SK-N-SH treated with all-trans-retinoic acid at 6 μM for 48 hours (cell line): ENCODE data around the gene DOCK11.

Experiments
- ATAC-seq: fragments of 200-7000 bp; cut with Tn5 transposase; 3 replicates; pipeline ENCODE4 v1.9.1; 2020; ENCODE audit warnings: mild to moderate bottlenecking, moderate library complexity
- ARNTL ChIP-seq: fragments of 450-650 bp; formaldehyde crosslinking; IDR thresholded peaks from 2 replicates; pipeline ENCODE4 v1.5.0; 2020; ENCODE audit warnings: low read depth, mild to moderate bottlenecking, moderate library complexity, borderline replicate concordance
- BACH2 ChIP-seq: fragments of 250-450 bp; sonication (Bioruptor Pico); IDR thresholded peaks from 2 replicates; pipeline ENCODE4 v1.9.0; 2021; ENCODE audit warnings: mild to moderate bottlenecking, borderline replicate concordance
- CSDC2 ChIP-seq: fragments of 250-450 bp; sonication (Bioruptor Pico); IDR thresholded peaks from 2 replicates; pipeline ENCODE4 v1.5.0; 2020; ENCODE audit warnings: mild to moderate bottlenecking, moderate library complexity
- ISL1 ChIP-seq: fragments of 250-450 bp; sonication (Bioruptor Pico); IDR thresholded peaks from 2 replicates; pipeline ENCODE4 v2.1.2; 2022; ENCODE audit warnings: mild to moderate bottlenecking, moderate library complexity
- OSR1 ChIP-seq: fragments of 250-450 bp; sonication (Bioruptor Pico); IDR thresholded peaks from 2 replicates; pipeline ENCODE4 v1.8.0; 2022; ENCODE audit warnings: moderate library complexity, mild to moderate bottlenecking, inconsistent platforms
- PPARA ChIP-seq: fragments of 250-450 bp; sonication (Bioruptor Pico); IDR thresholded peaks from 2 replicates; pipeline ENCODE4 v1.5.0; 2020; ENCODE audit warnings: mild to moderate bottlenecking, borderline replicate concordance
- RARB ChIP-seq: fragments of 250-450 bp; sonication (Bioruptor Pico); IDR thresholded peaks from 2 replicates; pipeline ENCODE4 v1.8.0; 2021; ENCODE audit warnings: mild to moderate bottlenecking, moderate library complexity
- TCF4 ChIP-seq: fragments of 250-450 bp; sonication (Bioruptor Pico); IDR thresholded peaks from 2 replicates; pipeline ENCODE4 v1.8.0; 2021; ENCODE audit warnings: mild to moderate bottlenecking, moderate library complexity, borderline replicate concordance
- ZFP3 ChIP-seq: fragments of 250-450 bp; sonication (Bioruptor Pico); IDR thresholded peaks from 2 replicates; pipeline ENCODE4 v1.5.0; 2020; ENCODE audit warnings: mild to moderate bottlenecking, moderate library complexity
- ZFP30 ChIP-seq: fragments of 450-650 bp; formaldehyde crosslinking; IDR thresholded peaks from 2 replicates; pipeline ENCODE4 v1.5.0; 2022; ENCODE audit warnings: mild to moderate bottlenecking, moderate library complexity
- ZNF565 ChIP-seq: fragments of 450-650 bp; formaldehyde crosslinking; conservative IDR thresholded peaks from 2 replicates; pipeline ENCODE4 v1.5.0; 2020; ENCODE audit warnings: low read depth, mild to moderate bottlenecking, moderate library complexity
- ZNF70 ChIP-seq: fragments of 450-650 bp; formaldehyde crosslinking; IDR thresholded peaks from 2 replicates; pipeline ENCODE4 v1.5.0; 2020; ENCODE audit warnings: mild to moderate bottlenecking, moderate library complexity
- ZNF8 ChIP-seq: fragments of 450-650 bp; formaldehyde crosslinking; IDR thresholded peaks from 2 replicates; pipeline ENCODE4 v1.5.0; 2020; ENCODE audit warnings: mild to moderate bottlenecking, moderate library complexity
- TF ChIP-seq, protein P1 (sequence below): fragments of 250-450 bp; sonication (Bioruptor Pico); IDR thresholded peaks from 2 replicates; pipeline ENCODE4 v1.5.1; 2021; ENCODE audit warnings: mild to moderate bottlenecking, moderate library complexity
- TF ChIP-seq, protein P2 (sequence below): fragments of 250-450 bp; sonication (Bioruptor Pico); IDR thresholded peaks from 2 replicates; pipeline ENCODE4 v1.8.0; 2020; ENCODE audit warnings: mild to moderate bottlenecking, moderate library complexity, borderline replicate concordance
- TF ChIP-seq, protein P3 (sequence below): fragments of 250-450 bp; sonication (Bioruptor Pico); IDR thresholded peaks from 2 replicates; pipeline ENCODE4 v1.5.0; 2020; ENCODE audit warnings: mild to moderate bottlenecking, moderate library complexity
- TF ChIP-seq, protein P4 (sequence below): fragments of 250-450 bp; sonication (Bioruptor Pico); IDR thresholded peaks from 2 replicates; pipeline ENCODE4 v1.8.0; 2021; ENCODE audit warnings: low read depth, mild to moderate bottlenecking, moderate library complexity, borderline replicate concordance
- TF ChIP-seq, protein P5 (sequence below): fragments of 250-450 bp; sonication (Bioruptor Pico); IDR thresholded peaks from 2 replicates; pipeline ENCODE4 v1.5.1; 2020; ENCODE audit warnings: low read depth, mild to moderate bottlenecking, moderate library complexity

DOCK11 gene

DNA sequence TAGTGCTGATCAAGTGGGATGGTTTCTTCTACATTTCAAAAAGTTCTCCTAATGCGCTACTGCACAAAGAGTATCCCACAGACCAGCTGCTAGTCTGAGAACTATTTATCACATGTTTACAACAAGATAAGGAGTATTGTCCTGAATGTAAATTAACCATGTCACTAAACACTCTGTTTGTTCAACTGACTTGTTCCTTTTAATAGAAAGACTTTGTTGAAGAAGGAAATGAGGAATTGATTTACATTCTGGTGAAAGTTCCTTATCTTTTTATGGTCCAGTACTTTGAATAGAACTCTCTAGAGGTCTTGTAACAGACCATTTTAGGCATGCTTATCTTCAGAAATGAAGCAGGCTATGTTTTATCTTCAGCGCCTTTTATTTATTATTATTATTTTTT lies 164.5 kb downstream of the DOCK11 start:
- no peak for ATAC-seq
- TF ChIP-seq ZNF70, result no peak
- TF ChIP-seq ZNF8 (CRISPR knock-in tag), result no peak
- TF ChIP-seq, protein P1, sequence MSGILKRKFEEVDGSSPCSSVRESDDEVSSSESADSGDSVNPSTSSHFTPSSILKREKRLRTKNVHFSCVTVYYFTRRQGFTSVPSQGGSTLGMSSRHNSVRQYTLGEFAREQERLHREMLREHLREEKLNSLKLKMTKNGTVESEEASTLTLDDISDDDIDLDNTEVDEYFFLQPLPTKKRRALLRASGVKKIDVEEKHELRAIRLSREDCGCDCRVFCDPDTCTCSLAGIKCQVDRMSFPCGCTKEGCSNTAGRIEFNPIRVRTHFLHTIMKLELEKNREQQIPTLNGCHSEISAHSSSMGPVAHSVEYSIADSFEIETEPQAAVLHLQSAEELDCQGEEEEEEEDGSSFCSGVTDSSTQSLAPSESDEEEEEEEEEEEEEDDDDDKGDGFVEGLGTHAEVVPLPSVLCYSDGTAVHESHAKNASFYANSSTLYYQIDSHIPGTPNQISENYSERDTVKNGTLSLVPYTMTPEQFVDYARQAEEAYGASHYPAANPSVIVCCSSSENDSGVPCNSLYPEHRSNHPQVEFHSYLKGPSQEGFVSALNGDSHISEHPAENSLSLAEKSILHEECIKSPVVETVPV (CRISPR knock-in tag), result no peak
- no peak for TF ChIP-seq OSR1 (CRISPR knock-in tag)
- TF ChIP-seq, protein P2, sequence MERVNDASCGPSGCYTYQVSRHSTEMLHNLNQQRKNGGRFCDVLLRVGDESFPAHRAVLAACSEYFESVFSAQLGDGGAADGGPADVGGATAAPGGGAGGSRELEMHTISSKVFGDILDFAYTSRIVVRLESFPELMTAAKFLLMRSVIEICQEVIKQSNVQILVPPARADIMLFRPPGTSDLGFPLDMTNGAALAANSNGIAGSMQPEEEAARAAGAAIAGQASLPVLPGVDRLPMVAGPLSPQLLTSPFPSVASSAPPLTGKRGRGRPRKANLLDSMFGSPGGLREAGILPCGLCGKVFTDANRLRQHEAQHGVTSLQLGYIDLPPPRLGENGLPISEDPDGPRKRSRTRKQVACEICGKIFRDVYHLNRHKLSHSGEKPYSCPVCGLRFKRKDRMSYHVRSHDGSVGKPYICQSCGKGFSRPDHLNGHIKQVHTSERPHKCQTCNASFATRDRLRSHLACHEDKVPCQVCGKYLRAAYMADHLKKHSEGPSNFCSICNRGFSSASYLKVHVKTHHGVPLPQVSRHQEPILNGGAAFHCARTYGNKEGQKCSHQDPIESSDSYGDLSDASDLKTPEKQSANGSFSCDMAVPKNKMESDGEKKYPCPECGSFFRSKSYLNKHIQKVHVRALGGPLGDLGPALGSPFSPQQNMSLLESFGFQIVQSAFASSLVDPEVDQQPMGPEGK (CRISPR knock-in tag), result no peak
- TF ChIP-seq ARNTL (CRISPR knock-in tag), result no peak
- TF ChIP-seq ZFP30 (CRISPR knock-in tag), result no peak
- TF ChIP-seq, protein P3, sequence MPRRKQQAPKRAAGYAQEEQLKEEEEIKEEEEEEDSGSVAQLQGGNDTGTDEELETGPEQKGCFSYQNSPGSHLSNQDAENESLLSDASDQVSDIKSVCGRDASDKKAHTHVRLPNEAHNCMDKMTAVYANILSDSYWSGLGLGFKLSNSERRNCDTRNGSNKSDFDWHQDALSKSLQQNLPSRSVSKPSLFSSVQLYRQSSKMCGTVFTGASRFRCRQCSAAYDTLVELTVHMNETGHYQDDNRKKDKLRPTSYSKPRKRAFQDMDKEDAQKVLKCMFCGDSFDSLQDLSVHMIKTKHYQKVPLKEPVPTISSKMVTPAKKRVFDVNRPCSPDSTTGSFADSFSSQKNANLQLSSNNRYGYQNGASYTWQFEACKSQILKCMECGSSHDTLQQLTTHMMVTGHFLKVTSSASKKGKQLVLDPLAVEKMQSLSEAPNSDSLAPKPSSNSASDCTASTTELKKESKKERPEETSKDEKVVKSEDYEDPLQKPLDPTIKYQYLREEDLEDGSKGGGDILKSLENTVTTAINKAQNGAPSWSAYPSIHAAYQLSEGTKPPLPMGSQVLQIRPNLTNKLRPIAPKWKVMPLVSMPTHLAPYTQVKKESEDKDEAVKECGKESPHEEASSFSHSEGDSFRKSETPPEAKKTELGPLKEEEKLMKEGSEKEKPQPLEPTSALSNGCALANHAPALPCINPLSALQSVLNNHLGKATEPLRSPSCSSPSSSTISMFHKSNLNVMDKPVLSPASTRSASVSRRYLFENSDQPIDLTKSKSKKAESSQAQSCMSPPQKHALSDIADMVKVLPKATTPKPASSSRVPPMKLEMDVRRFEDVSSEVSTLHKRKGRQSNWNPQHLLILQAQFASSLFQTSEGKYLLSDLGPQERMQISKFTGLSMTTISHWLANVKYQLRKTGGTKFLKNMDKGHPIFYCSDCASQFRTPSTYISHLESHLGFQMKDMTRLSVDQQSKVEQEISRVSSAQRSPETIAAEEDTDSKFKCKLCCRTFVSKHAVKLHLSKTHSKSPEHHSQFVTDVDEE (CRISPR knock-in tag), result no peak
- no peak for TF ChIP-seq BACH2
- TF ChIP-seq, all 23 proteins: peak for 0

DNA sequence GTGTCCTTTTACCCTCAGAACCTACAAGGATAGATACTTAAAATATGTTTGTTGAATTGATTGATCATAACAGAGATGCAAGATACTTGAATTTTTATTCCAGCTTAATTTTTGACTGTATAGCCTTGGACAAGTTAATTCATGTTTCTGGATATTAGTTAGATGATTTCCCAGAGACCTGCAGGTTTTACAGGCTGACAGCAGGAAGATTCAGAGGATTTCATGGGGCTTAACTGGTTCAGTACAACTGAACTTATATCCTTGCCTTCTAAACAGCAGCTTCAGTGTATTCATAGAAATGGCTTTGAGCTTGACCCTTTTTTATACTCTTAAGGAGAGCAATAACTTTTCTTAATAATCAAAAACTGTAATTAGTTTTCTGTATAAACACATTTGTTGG lies 169.6 kb downstream of the DOCK11 start:
- TF ChIP-seq, protein P4, sequence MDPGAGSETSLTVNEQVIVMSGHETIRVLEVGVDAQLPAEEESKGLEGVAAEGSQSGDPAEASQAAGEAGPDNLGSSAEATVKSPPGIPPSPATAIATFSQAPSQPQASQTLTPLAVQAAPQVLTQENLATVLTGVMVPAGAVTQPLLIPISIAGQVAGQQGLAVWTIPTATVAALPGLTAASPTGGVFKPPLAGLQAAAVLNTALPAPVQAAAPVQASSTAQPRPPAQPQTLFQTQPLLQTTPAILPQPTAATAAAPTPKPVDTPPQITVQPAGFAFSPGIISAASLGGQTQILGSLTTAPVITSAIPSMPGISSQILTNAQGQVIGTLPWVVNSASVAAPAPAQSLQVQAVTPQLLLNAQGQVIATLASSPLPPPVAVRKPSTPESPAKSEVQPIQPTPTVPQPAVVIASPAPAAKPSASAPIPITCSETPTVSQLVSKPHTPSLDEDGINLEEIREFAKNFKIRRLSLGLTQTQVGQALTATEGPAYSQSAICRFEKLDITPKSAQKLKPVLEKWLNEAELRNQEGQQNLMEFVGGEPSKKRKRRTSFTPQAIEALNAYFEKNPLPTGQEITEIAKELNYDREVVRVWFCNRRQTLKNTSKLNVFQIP, result no peak
- TF ChIP-seq CSDC2 (CRISPR knock-in tag) (no peak), RARB (no peak), ZNF70 (no peak), ISL1 (no peak), PPARA (CRISPR knock-in tag) (no peak), TCF4 (CRISPR knock-in tag) (no peak), ZFP3 (CRISPR knock-in tag) (no peak), ZNF565 (no peak), OSR1 (CRISPR knock-in tag) (no peak)
- TF ChIP-seq, protein P2 (CRISPR knock-in tag), result no peak
- TF ChIP-seq, protein P3 (CRISPR knock-in tag), result no peak
- TF ChIP-seq, protein P5, sequence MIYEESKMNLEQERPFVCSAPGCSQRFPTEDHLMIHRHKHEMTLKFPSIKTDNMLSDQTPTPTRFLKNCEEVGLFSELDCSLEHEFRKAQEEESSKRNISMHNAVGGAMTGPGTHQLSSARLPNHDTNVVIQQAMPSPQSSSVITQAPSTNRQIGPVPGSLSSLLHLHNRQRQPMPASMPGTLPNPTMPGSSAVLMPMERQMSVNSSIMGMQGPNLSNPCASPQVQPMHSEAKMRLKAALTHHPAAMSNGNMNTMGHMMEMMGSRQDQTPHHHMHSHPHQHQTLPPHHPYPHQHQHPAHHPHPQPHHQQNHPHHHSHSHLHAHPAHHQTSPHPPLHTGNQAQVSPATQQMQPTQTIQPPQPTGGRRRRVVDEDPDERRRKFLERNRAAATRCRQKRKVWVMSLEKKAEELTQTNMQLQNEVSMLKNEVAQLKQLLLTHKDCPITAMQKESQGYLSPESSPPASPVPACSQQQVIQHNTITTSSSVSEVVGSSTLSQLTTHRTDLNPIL (CRISPR knock-in tag), result no peak
- no peak for ATAC-seq
